Nephron progenitor cell (in vitro differentiated cells): ENCODE results near the gene SERPINA3.

Source experiments
- DNase-seq: peaks from one replicate; pipeline ENCODE4 v3.0.0; 2021
- H3K27ac Mint-ChIP-seq: 2 replicates; pipeline ENCODE4 v1.8.0; 2021; ENCODE audit warnings: mild to moderate bottlenecking, moderate library complexity, mixed read lengths
- H3K27me3 Mint-ChIP-seq: 2 replicates; pipeline ENCODE4 v1.8.0; 2021; ENCODE audit warnings: mild to moderate bottlenecking, low read depth, mixed read lengths; ENCODE audit not compliant: poor library complexity
- H3K36me3 Mint-ChIP-seq: 2 replicates; pipeline ENCODE4 v1.8.0; 2021; ENCODE audit warnings: low read depth, mixed read lengths
- H3K4me1 Mint-ChIP-seq: 2 replicates; pipeline ENCODE4 v1.8.0; 2021; ENCODE audit warnings: mixed read lengths
- H3K4me3 Mint-ChIP-seq: 2 replicates; pipeline ENCODE4 v1.8.0; 2021; ENCODE audit warnings: mild to moderate bottlenecking, moderate library complexity, mixed read lengths
- H3K9me3 Mint-ChIP-seq: 2 replicates; pipeline ENCODE4 v1.8.0; 2021; ENCODE audit warnings: mild to moderate bottlenecking, moderate library complexity, mixed read lengths
- CTCF ChIP-seq: fragments of 200-600 bp; sonication (generic); IDR thresholded peaks from 2 replicates; pipeline ENCODE4 v1.5.0; 2021; ENCODE audit warnings: antibody characterized with exemption

SERPINA3 gene

DNA sequence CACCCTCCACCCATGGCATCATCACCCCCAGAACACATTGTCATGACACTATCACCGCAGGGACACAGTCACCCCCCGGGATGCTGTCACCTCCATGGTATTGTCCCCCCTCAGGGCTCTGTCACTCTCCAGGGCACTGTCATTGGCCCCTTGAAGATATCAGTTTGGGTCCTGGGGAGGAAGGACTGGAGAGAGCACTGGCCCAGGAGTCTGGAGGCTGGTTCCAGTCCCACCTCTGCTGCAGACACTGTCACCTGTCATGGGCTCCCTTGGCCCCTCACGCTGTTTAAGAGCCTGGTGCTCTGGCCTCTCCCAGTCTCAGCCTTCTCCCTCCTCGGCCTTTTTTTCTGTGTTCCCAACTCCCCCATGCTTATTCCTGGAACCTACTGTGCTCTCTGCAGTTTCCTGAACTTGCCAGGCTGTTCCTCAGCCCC, 31.9 kb downstream of the SERPINA3 start:
- peaks cover 7% of the 10 kb centered on the region for H3K27me3 Mint-ChIP-seq
- no peaks in the 10 kb centered on the region for H3K4me1 Mint-ChIP-seq
- peaks cover 16% of the 10 kb centered on the region for H3K9me3 Mint-ChIP-seq
- H3K4me3 Mint-ChIP-seq: no peak overlapping the region
- no peak for DNase-seq
- TF ChIP-seq CTCF: no peak
- H3K36me3 Mint-ChIP-seq: no peaks in the 10 kb centered on the region
- peak overlapping the region; percentile 7 for H3K27ac Mint-ChIP-seq

DNA sequence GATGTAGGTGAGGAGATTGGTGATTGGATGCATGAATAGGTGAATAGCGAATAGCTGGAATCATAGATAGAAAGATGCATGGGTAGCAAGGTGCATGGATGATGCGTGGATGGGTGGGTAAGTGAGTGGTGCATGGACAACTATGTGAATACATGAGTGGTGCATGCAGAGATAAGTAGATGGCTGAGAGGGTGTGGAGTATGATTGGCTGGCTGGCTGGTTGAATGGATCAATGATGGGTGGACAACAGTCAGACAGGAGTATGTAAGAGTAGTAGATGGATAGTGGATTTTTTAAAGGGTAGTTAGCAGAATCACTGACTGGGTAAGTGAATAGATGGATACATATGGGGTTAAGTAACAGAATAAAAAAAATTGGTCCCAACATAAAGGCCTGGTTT, 33.9 kb downstream of the SERPINA3 start:
- Mint-ChIP-seq H3K36me3 (no peaks in the 10 kb centered on the region), H3K4me1 (no peaks in the 10 kb centered on the region), H3K9me3 (peaks cover 16% of the 10 kb centered on the region), H3K27me3 (peaks cover 7% of the 10 kb centered on the region), H3K4me3 (no peak overlapping the region), H3K27ac (no peak overlapping the region)
- no peak for TF ChIP-seq CTCF
- no peak for DNase-seq

DNA sequence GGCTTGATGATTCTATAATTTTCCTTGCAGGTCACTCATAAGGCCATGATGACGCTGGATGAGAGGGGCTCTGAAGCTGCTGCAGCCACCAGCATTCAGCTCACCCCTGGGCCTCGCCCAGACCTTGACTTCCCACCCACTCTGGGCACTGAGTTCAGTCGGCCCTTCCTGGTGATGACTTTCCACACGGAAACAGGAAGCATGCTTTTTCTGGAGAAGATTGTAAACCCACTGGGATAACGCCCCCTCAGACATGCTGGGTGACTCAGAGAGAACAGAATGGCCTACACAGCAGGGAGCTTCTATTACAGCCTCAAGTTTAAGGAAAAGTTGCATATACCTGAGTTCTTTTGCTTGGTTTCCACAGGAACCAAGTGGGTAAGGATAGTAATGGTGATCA, 34.3 kb downstream of the SERPINA3 start:
- TF ChIP-seq CTCF: no peak
- DNase-seq: no peak
- peaks cover 7% of the 10 kb centered on the region for H3K27me3 Mint-ChIP-seq
- peaks cover 16% of the 10 kb centered on the region for H3K9me3 Mint-ChIP-seq
- H3K4me3 Mint-ChIP-seq: no peak overlapping the region
- H3K4me1 Mint-ChIP-seq: no peaks in the 10 kb centered on the region
- H3K27ac Mint-ChIP-seq: no peak overlapping the region
- H3K36me3 Mint-ChIP-seq: no peaks in the 10 kb centered on the region

DNA sequence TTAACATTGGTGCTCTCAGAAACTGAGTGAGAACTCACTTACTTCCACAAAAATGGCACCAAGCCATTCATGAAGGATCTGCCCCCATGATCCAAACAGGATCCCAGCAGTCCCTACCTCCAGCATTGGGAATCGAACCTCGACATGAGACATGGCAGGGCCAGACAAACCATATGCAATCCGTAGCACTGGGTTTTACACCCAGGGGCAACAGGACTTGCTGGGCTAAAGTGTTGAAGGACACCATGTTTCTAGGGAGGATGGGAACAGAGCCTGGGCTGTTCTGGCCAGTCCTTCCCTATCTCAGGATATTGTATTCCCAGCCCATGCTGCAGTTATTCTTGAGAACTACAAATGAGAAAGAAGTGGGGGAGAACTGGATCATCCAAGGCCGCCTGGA, 36.6 kb downstream of the SERPINA3 start:
- TF ChIP-seq CTCF: no peak
- DNase-seq: no peak
- H3K36me3 Mint-ChIP-seq: no peaks in the 10 kb centered on the region
- H3K27ac Mint-ChIP-seq: no peak overlapping the region
- peaks cover 10% of the 10 kb centered on the region for H3K27me3 Mint-ChIP-seq
- H3K4me3 Mint-ChIP-seq: no peak overlapping the region
- H3K9me3 Mint-ChIP-seq: peaks cover 16% of the 10 kb centered on the region
- peaks cover 7% of the 10 kb centered on the region for H3K4me1 Mint-ChIP-seq

DNA sequence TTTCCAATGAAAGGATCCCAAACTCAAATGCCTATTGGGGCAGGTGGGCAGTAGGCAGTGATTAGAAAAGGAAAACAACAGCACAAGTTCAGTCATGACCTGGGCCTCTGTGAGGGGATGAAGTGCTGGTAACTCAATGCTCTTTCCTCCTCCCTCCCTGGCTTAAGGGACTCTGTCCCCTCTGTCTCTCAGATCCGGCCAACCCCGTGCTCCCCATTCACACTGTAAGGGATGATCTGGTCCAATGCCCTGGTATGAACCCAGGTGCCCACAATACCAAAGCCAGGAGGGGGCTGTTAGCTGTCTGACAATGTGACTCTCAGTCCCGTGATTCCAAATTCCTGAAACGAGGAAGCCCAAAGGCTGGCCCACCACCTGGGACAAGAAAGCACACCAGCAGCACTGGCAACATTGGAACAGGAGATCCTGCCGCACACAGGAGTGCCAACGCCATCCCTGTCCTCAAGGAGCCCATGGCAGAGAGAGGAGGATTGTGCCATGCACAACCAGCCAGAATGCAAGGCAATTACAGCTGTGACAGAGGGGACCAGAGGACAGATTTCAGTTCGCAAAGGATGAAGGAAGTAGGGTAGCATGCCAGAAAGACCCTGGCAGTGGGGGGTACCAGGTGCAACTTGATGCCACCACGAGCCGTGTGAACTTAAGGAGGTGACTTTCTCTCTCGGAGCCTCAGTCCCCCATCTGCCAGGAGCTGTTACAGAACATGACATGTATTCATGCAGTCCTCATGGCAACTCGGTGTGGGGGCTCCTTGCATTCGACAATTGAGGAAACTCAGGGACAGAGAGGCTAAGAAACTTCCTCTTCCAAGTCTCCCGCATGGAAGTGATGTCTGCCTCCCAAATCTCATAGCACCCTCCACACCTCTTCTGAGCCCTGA, 37.6 kb downstream of the SERPINA3 start:
- no peak overlapping the region for H3K4me3 Mint-ChIP-seq
- no peaks in the 10 kb centered on the region for H3K36me3 Mint-ChIP-seq
- no peak for DNase-seq
- H3K27me3 Mint-ChIP-seq: peaks cover 8% of the 10 kb centered on the region
- peaks cover 7% of the 10 kb centered on the region for H3K4me1 Mint-ChIP-seq
- peaks cover 16% of the 10 kb centered on the region for H3K9me3 Mint-ChIP-seq
- TF ChIP-seq CTCF: no peak
- H3K27ac Mint-ChIP-seq: no peak overlapping the region

DNA sequence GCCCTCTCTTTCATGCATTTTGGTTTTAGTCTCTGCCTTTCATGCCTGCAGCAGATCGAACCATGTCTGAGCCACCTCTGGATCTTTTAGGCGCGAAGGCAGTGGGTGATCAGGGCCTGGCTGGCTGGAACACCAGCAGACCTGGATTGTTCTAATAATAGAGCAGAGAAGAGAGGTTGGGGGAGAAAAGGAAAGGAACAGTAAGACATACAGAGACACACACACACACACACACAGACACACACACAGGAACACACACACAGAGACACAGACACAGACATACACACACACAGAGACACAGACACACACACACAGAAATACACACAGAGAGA, 38.2 kb downstream of the SERPINA3 start:
- peaks cover 8% of the 10 kb centered on the region for H3K27me3 Mint-ChIP-seq
- H3K9me3 Mint-ChIP-seq: peaks cover 16% of the 10 kb centered on the region
- no peak overlapping the region for H3K27ac Mint-ChIP-seq
- no peaks in the 10 kb centered on the region for H3K36me3 Mint-ChIP-seq
- no peak overlapping the region for H3K4me3 Mint-ChIP-seq
- no peak for TF ChIP-seq CTCF
- no peak for DNase-seq
- H3K4me1 Mint-ChIP-seq: peaks cover 7% of the 10 kb centered on the region
